ENCODE results near the gene ATF6. TPM values are rescaled to one million over a fixed set of nuclear protein-coding genes. Genes with fewer than 3 reads are reported as not detected.

ATF6 gene
- total and polyA plus RNA-seq, 2 donors (not counting 1 experiment from before 2014, with no cell fraction given): 5.7 to 26.6 TPM

DNA sequence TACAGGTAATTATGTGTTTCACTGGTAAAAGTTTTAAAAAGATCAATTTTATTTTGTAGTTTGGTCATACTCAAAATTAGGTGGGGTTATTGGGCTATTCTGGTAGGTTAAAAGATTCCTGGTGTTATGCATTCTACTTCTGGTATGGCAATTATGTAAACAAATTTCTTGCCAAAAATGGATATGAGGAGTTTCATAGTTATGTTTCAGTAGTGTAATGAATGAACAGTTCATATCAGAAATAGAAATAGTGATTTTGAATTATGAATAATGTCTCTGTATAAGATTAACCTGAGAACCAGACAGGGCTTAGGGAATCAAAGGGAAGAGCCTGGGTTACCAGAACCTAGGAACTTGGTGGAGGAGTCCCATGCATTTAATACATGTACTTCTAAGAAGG lies 15.9 kb downstream of the ATF6 start:
- H3K36me3 ChIP-seq (replicated peaks in 1 of 2; ENCODE audit: control extremely low read depth in 1 of 2, control insufficient read depth in 1 of 2, extremely low read depth in 1 of 2, insufficient read depth in 2 of 2, low read length in 1 of 2): peaks cover 17 to 54% of the 10 kb centered on the region in 2 experiments
- no peak for DNase-seq
- H3K4me3 Mint-ChIP-seq: no peak overlapping the region
- H3K9me3 Mint-ChIP-seq (ENCODE audit: insufficient read depth): no peaks in the 10 kb centered on the region
- no peaks in the 10 kb centered on the region for H3K27me3 ChIP-seq (replicated peaks in 1 of 4; ENCODE audit: control extremely low read depth in 1 of 4, control insufficient read depth in 3 of 4, insufficient read depth in 4 of 4, low read length in 3 of 4)
- H3K9me3 ChIP-seq (ENCODE audit: control extremely low read depth in 1 of 3, control insufficient read depth in 2 of 3, insufficient read depth in 1 of 3, low read length in 2 of 3): no peaks in the 10 kb centered on the region
- no peaks in the 10 kb centered on the region for H3K4me1 Mint-ChIP-seq
- POLR2A ChIA-PET: no interaction called here
- no peak overlapping the region for H3K9ac ChIP-seq (ENCODE audit: low read length)
- no peaks in the 10 kb centered on the region for H3K27me3 Mint-ChIP-seq
- no peak overlapping the region for H3K27ac ChIP-seq (ENCODE audit: low read length in 2 of 2)
- intact Hi-C loops (cut with micrococcal nuclease): no loop called here
- ATAC-seq (ENCODE audit: low read depth): no peak
- H4K20me1 ChIP-seq (ENCODE audit: control insufficient read depth, insufficient read depth, low read length, poor library complexity, severe bottlenecking): no peaks in the 10 kb centered on the region
- no peak overlapping the region for H3K4me2 ChIP-seq (replicated peaks; ENCODE audit: low read depth, low read length, poor library complexity, severe bottlenecking)
- H3K4me3 ChIP-seq (ENCODE audit: control extremely low read depth in 1 of 5, extremely low read depth in 1 of 5, insufficient read depth in 1 of 5, low read depth in 2 of 5, low read length in 4 of 5): no peak overlapping the region
- CTCF ChIA-PET: interaction anchor here (0.7 kb wide), 1 partner anchor 12 kb away, joined by 4 read pairs; no protein-coding TSS in a partner anchor
- no peak overlapping the region for H2AFZ ChIP-seq (ENCODE audit: insufficient read depth, low read depth, low read length, poor library complexity, severe bottlenecking)
- peaks cover 24 to 28% of the 10 kb centered on the region in 2 donors for H3K4me1 ChIP-seq (ENCODE audit: control insufficient read depth in 2 of 2, insufficient read depth in 2 of 2, low read length in 2 of 2)
- TF ChIP-seq, protein P1, sequence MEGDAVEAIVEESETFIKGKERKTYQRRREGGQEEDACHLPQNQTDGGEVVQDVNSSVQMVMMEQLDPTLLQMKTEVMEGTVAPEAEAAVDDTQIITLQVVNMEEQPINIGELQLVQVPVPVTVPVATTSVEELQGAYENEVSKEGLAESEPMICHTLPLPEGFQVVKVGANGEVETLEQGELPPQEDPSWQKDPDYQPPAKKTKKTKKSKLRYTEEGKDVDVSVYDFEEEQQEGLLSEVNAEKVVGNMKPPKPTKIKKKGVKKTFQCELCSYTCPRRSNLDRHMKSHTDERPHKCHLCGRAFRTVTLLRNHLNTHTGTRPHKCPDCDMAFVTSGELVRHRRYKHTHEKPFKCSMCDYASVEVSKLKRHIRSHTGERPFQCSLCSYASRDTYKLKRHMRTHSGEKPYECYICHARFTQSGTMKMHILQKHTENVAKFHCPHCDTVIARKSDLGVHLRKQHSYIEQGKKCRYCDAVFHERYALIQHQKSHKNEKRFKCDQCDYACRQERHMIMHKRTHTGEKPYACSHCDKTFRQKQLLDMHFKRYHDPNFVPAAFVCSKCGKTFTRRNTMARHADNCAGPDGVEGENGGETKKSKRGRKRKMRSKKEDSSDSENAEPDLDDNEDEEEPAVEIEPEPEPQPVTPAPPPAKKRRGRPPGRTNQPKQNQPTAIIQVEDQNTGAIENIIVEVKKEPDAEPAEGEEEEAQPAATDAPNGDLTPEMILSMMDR (IDR thresholded peaks at IDR 0.05): no peak
- no peak for TF ChIP-seq EZH2 (IDR thresholded peaks at IDR 0.05; ENCODE audit: borderline replicate concordance, insufficient read depth, low read depth, low read length, poor library complexity, severe bottlenecking)
- no peak overlapping the region for H3K27ac Mint-ChIP-seq
- peaks cover 25% of the 10 kb centered on the region for H3K79me2 ChIP-seq (ENCODE audit: control insufficient read depth, insufficient read depth, low read length)

DNA sequence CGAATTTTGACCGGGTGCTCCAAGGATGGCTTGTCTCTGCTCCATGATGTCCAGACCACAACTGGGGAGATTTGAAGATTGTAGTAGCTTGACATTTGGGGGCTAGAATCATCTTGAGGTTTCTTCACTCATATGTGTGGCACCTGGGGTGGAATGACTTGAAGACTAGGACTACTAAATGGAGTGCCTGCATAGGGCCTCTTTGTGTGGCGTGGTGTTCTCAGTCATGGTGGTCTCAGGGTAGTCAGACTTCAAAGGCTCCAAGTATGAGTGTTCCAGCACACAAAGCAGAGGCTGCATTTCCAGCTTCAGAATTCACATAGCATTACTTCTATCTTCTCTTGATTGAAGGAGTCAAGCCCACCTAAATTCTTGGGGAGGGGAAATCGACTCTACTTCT lies 16.8 kb downstream of the ATF6 start:
- no peak overlapping the region for H3K4me3 Mint-ChIP-seq
- no peak overlapping the region for H3K27ac Mint-ChIP-seq
- Histone ChIP-seq H3K4me3 (ENCODE audit: control extremely low read depth in 1 of 5, extremely low read depth in 1 of 5, insufficient read depth in 1 of 5, low read depth in 2 of 5, low read length in 4 of 5) (no peak overlapping the region), H3K27ac (ENCODE audit: low read length in 2 of 2) (no peak overlapping the region), H4K20me1 (ENCODE audit: control insufficient read depth, insufficient read depth, low read length, poor library complexity, severe bottlenecking) (no peaks in the 10 kb centered on the region), H3K9ac (ENCODE audit: low read length) (no peak overlapping the region), H2AFZ (ENCODE audit: insufficient read depth, low read depth, low read length, poor library complexity, severe bottlenecking) (no peak overlapping the region), H3K4me1 (ENCODE audit: control insufficient read depth in 2 of 2, insufficient read depth in 2 of 2, low read length in 2 of 2) (peaks cover 15 to 19% of the 10 kb centered on the region in 2 donors), H3K9me3 (ENCODE audit: control extremely low read depth in 1 of 3, control insufficient read depth in 2 of 3, insufficient read depth in 1 of 3, low read length in 2 of 3) (no peaks in the 10 kb centered on the region), H3K36me3 (replicated peaks in 1 of 2; ENCODE audit: control extremely low read depth in 1 of 2, control insufficient read depth in 1 of 2, extremely low read depth in 1 of 2, insufficient read depth in 2 of 2, low read length in 1 of 2) (peaks cover 18 to 61% of the 10 kb centered on the region in 2 experiments), H3K27me3 (replicated peaks in 1 of 4; ENCODE audit: control extremely low read depth in 1 of 4, control insufficient read depth in 3 of 4, insufficient read depth in 4 of 4, low read length in 3 of 4) (no peaks in the 10 kb centered on the region), H3K4me2 (replicated peaks; ENCODE audit: low read depth, low read length, poor library complexity, severe bottlenecking) (no peak overlapping the region), H3K79me2 (ENCODE audit: control insufficient read depth, insufficient read depth, low read length) (peaks cover 23% of the 10 kb centered on the region)
- DNase-seq: no peak
- no peak for ATAC-seq (ENCODE audit: low read depth)
- TF ChIP-seq, protein P1 (IDR thresholded peaks at IDR 0.05): no peak
- TF ChIP-seq EZH2 (IDR thresholded peaks at IDR 0.05; ENCODE audit: borderline replicate concordance, insufficient read depth, low read depth, low read length, poor library complexity, severe bottlenecking): no peak
- CTCF ChIA-PET: interaction anchor here (2.0 kb wide), 1 partner anchor 10 kb away, joined by 4 read pairs; no protein-coding TSS in a partner anchor
- H3K4me1 Mint-ChIP-seq: no peaks in the 10 kb centered on the region
- WGBS (ENCODE audit: insufficient coverage): 100% methylated on average over 3 of the region's 4 CpGs
- POLR2A ChIA-PET: no interaction called here
- no peaks in the 10 kb centered on the region for H3K27me3 Mint-ChIP-seq
- intact Hi-C loops (cut with micrococcal nuclease): no loop called here
- no peaks in the 10 kb centered on the region for H3K9me3 Mint-ChIP-seq (ENCODE audit: insufficient read depth)
